Prostate gland (tissue), 2 donors: ENCODE results near the gene NHS.

Experiments used
- CTCF ChIP-seq, 4 experiments: fragments of 200-600 bp in 2 of 4; fragments of 450-650 bp in 2 of 4; sonication (generic) in 2 of 4; IDR thresholded peaks; 1 replicate in 3 of 4; 2 replicates in 1 of 4; pipeline ENCODE4 v1.5.1; 2016 to 2019; ENCODE audit warnings: antibody characterized with exemption in 4 of 4, mild to moderate bottlenecking in 2 of 4, moderate library complexity in 2 of 4
- POLR2A ChIP-seq: fragments of 450-650 bp; IDR thresholded peaks from one replicate; pipeline ENCODE4 v1.6.1; 2016; ENCODE audit warnings: antibody characterized with exemption, mild to moderate bottlenecking
- POLR2AphosphoS5 ChIP-seq: sonication (generic); formaldehyde crosslinking; IDR thresholded peaks from one replicate; pipeline ENCODE4 v1.6.1; 2017; ENCODE audit warnings: antibody characterized with exemption

- TF ChIP-seq POLR2A (no peak), CTCF (IDR thresholded peaks at IDR 0.05) (no peak), POLR2AphosphoS5 (no peak)
Measured at GRCh38 chrX:17564689-17565409, 189.8 kb downstream of the NHS start.
